ENCODE results near the gene SEMA4D. TPM values are rescaled to one million over a fixed set of nuclear protein-coding genes. Genes with fewer than 3 reads are reported as not detected.

SEMA4D gene
- polyA plus RNA-seq, 1 experiment = 0.50 TPM

DNA sequence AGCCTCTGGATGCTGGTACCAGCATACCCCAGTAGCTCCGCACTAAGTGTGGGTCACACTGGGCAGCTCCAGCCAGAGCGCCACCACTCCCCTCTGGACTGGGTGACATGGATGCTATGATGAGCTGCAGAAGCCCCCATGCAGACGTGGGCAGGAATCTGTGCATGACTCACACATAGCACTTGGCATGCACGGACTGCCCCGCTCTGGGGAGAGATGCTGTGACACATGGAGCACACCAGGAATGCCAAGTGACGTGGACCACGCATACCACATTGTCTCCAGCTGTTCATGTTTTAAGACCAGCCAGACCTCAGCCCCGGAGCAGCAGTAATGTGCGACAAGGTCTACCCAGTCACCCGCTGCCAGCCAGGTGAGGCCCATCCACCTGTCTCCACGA is 64.1 kb downstream of the SEMA4D start:
- Histone ChIP-seq H3K36me3 (ENCODE audit: control insufficient read depth, insufficient read depth, low read length) (no peaks in the 10 kb centered on the region), H3K4me3 (ENCODE audit: low read depth, low read length) (no peak overlapping the region), H3K27me3 (ENCODE audit: control insufficient read depth, insufficient read depth, low read length) (no peaks in the 10 kb centered on the region; the same call in 1 of the 2 replicates)
- TF ChIP-seq, protein P1, sequence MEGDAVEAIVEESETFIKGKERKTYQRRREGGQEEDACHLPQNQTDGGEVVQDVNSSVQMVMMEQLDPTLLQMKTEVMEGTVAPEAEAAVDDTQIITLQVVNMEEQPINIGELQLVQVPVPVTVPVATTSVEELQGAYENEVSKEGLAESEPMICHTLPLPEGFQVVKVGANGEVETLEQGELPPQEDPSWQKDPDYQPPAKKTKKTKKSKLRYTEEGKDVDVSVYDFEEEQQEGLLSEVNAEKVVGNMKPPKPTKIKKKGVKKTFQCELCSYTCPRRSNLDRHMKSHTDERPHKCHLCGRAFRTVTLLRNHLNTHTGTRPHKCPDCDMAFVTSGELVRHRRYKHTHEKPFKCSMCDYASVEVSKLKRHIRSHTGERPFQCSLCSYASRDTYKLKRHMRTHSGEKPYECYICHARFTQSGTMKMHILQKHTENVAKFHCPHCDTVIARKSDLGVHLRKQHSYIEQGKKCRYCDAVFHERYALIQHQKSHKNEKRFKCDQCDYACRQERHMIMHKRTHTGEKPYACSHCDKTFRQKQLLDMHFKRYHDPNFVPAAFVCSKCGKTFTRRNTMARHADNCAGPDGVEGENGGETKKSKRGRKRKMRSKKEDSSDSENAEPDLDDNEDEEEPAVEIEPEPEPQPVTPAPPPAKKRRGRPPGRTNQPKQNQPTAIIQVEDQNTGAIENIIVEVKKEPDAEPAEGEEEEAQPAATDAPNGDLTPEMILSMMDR (IDR thresholded peaks at IDR 0.05; ENCODE audit: insufficient read depth, low read depth, low read length) = no peak
- CTCF ChIA-PET = no interaction called here
- DNase-seq (ENCODE audit: low read depth) = peak; percentile 39
- POLR2A ChIA-PET = no interaction called here

DNA sequence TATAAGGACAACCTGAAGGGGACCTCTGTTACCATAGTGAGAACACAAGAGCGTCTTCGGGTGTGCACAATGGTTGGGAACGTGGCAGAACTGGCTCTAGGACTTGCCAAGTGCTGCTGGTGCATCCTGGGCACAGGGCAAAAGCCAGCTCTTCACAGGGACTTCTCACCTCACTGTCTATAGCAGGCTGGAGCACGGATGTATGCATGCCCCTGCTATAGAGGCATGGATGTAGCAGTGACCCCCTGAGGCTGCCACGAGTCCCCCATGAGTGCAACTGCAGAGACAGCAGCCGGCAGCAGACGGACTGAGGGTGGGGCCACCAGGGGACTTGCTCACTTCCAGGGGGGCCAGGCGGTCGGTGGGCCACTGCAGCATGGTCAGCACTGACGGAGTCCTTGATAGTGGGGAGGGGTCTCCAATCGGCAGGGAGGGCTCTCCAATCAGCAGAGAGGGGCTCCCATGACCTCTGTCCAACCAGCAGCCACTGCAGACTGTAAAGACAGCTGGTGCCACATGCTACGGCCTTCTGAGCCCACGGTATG is 64.9 kb downstream of the SEMA4D start:
- no peak for DNase-seq (ENCODE audit: low read depth)
- no peak overlapping the region for H3K4me3 ChIP-seq (ENCODE audit: low read depth, low read length)
- no peaks in the 10 kb centered on the region; the same call in 1 of the 2 replicates for H3K27me3 ChIP-seq (ENCODE audit: control insufficient read depth, insufficient read depth, low read length)
- TF ChIP-seq, protein P1 (IDR thresholded peaks at IDR 0.05; ENCODE audit: insufficient read depth, low read depth, low read length) = no peak
- no peaks in the 10 kb centered on the region for H3K36me3 ChIP-seq (ENCODE audit: control insufficient read depth, insufficient read depth, low read length)
- POLR2A ChIA-PET = no interaction called here
- CTCF ChIA-PET = no interaction called here

DNA sequence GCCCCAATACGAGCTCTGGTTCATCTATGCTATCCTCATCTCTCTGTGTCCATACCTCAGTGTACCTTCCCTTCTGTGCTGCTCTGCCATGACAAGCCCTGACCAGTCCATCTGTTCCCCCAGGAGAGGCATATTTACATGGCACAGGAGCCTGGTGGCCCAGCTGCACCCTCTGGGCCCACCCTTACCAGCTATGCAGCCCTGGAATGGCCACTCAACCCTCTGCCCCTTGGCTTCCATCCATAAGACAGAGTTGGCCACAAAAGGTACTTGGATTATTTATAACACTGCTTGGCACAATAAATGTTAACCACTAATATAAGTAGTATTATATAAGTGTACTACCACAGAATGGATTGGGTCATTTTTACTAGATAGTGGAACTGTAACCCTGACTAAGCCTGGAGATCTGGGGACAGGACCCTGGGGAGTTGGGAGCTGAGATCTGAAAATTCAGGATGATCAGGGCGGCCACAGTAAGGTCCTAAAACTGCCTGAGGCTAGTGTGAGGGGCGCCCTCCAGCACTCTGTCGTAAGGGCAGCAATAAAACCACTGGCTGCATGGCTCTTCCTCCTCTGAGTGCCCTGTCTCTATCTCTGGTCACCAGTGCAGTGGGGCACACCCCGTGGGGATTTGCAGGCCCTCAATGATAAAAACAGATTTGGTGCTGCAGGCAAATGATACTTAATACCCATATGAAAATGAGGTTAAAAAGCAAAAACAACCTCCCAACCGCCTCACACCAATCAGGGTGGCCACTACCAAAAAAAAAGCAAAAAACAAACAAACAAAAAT is 65.8 kb downstream of the SEMA4D start:
- ChIA-PET POLR2A (no interaction called here), CTCF (no interaction called here)
- TF ChIP-seq, protein P1 (IDR thresholded peaks at IDR 0.05; ENCODE audit: insufficient read depth, low read depth, low read length) = no peak
- H3K27me3 ChIP-seq (ENCODE audit: control insufficient read depth, insufficient read depth, low read length) = no peaks in the 10 kb centered on the region; the same call in 1 of the 2 replicates
- no peaks in the 10 kb centered on the region for H3K36me3 ChIP-seq (ENCODE audit: control insufficient read depth, insufficient read depth, low read length)
- DNase-seq (ENCODE audit: low read depth) = no peak
- H3K4me3 ChIP-seq (ENCODE audit: low read depth, low read length) = no peak overlapping the region

DNA sequence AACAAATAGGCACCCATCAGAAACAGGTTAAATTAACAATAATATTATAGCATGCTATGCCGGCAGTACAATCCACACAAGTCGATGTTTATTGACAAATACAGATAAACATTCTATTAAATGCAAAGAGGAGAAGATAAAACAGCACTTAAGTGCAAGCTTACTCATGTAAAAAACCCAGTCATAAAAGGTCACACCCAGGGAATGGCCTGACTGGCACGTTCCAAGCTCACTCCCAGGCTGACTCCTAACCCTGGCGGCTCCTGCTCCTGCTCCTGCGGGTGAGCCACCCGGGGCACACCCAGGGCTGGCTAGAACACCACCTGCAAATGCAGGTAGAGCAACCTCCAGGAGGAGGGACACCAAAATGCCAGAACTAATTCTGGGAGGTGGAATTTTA is 66.9 kb downstream of the SEMA4D start:
- TF ChIP-seq, protein P1 (IDR thresholded peaks at IDR 0.05; ENCODE audit: insufficient read depth, low read depth, low read length) = no peak
- DNase-seq (ENCODE audit: low read depth) = no peak
- ChIA-PET POLR2A (no interaction called here), CTCF (no interaction called here)
- no peak overlapping the region for H3K4me3 ChIP-seq (ENCODE audit: low read depth, low read length)
- H3K36me3 ChIP-seq (ENCODE audit: control insufficient read depth, insufficient read depth, low read length) = no peaks in the 10 kb centered on the region
- H3K27me3 ChIP-seq (ENCODE audit: control insufficient read depth, insufficient read depth, low read length) = no peaks in the 10 kb centered on the region; the same call in 1 of the 2 replicates

Data from BJ (cell line).